ENCODE measurements around the gene TAOK3. TPM values are rescaled to one million over a fixed set of nuclear protein-coding genes. Genes with fewer than 3 reads are reported as not detected.
"Not testable (repeated sequence)": the region's sequence is repeated elsewhere in the genome, so short reads cannot be mapped to it uniquely, and the experiment has no call there.

Gene TAOK3
- total and polyA plus RNA-seq, 3 donors from 2014 or later = 20.5 to 64.8 (median 51.9) TPM

- H3K4me3 ChIP-seq = no peak overlapping the region
- no peaks in the 10 kb centered on the region for H3K9me3 ChIP-seq
- intact Hi-C loops (cut with DNase I; ENCODE audit: low total_unique reads) = no loop called here
- DNase-seq = no peak
- no peaks in the 10 kb centered on the region for H3K27me3 ChIP-seq
- H3K27ac ChIP-seq = no peak overlapping the region
- H3K4me1 ChIP-seq = no peaks in the 10 kb centered on the region
- WGBS, 2 donors = 66 to 67% methylated on average over 3 of the region's 3 CpGs
- no peaks in the 10 kb centered on the region for H3K36me3 ChIP-seq (ENCODE audit: low read depth, missing control alignments)
- no peak for TF ChIP-seq CTCF (IDR thresholded peaks at IDR 0.05)
- no peak for TF ChIP-seq POLR2A (IDR thresholded peaks at IDR 0.05)
These were observed 89.9 kb downstream of the TAOK3 start for GRCh38 chr12:118282767-118283166.

GRCh38 chr12:118278288-118278687, 94.4 kb downstream of the TAOK3 start:
- H3K9me3 ChIP-seq; H3K4me3 ChIP-seq; H3K4me1 ChIP-seq; H3K36me3 ChIP-seq (ENCODE audit: low read depth, missing control alignments); intact Hi-C loops (cut with DNase I; ENCODE audit: low total_unique reads); H3K27me3 ChIP-seq; DNase-seq; H3K27ac ChIP-seq: not testable (repeated sequence)
- 95 to 100% methylated on average over 1 of the region's 1 CpG for WGBS, 2 donors

DNA sequence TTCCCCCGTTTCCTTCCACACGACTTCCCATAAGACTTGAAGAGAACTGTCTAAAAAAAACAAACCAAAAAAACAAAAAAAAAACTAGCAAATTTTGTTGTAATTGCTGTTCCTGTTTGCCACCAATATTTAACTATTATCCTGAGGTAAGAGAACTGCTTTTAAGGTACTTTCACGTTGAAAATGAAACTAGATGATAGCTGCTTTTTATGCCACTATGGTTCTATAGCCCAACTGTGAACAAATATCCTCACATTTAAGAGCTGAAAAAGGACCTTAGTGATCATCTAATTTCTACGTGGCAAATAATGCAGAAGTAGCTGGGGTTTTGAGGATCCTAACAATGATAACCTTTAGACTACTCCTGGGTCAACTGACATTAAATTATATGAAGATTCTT, 98.6 kb downstream of the TAOK3 start:
- H3K4me1 ChIP-seq = no peaks in the 10 kb centered on the region
- WGBS, 2 donors = 76 to 77% methylated on average over 4 of the region's 4 CpGs
- no peaks in the 10 kb centered on the region for H3K36me3 ChIP-seq (ENCODE audit: low read depth, missing control alignments)
- intact Hi-C loops (cut with DNase I; ENCODE audit: low total_unique reads) = no loop called here
- no peaks in the 10 kb centered on the region for H3K9me3 ChIP-seq
- DNase-seq = no peak
- no peak overlapping the region for H3K4me3 ChIP-seq
- H3K27ac ChIP-seq = no peak overlapping the region
- H3K27me3 ChIP-seq = no peaks in the 10 kb centered on the region
- TF ChIP-seq CTCF (IDR thresholded peaks at IDR 0.05) = no peak

DNA sequence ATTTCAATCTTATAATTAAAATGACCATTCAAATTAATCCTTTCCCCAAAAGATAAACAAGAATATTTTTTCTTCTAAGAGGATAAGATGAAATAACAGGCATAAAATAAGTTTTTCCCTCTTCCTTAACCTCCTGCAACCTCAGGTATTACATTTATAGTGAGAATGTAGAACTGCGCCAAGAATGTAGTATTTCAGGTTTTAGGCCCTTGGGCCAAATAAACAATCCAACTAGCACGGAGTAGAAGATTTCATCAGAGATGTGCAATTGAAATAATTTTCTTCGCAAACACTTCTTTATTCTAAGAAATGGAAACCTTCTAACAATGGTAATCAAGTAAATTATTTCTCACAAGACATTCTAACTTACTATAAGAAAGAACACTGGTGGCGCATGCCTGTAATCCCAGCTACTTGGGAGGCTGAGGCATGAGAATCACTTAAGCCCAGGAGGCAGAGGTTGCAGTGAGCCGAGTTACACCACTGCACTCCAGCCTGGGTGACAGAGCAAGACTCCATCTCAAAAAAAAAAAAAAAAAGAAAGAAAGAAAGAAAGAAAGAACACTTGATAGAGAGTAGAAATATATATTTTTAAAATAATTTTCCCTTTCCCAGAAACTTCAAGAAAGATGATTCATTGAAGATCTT, 100.8 kb downstream of the TAOK3 start:
- intact Hi-C loops (cut with DNase I; ENCODE audit: low total_unique reads) = no loop called here
- Histone ChIP-seq H3K4me1 (no peaks in the 10 kb centered on the region), H3K27me3 (no peaks in the 10 kb centered on the region), H3K9me3 (no peaks in the 10 kb centered on the region), H3K4me3 (no peak overlapping the region), H3K27ac (no peak overlapping the region), H3K36me3 (ENCODE audit: low read depth, missing control alignments) (no peaks in the 10 kb centered on the region)
- TF ChIP-seq POLR2A (IDR thresholded peaks at IDR 0.05) (no peak), CTCF (IDR thresholded peaks at IDR 0.05) (no peak)
- no peak for DNase-seq
- 94 to 95% methylated on average over 5 of the region's 5 CpGs for WGBS, 2 donors

GRCh38 chr12:118271183-118271582, 101.5 kb downstream of the TAOK3 start:
- Histone ChIP-seq H3K9me3 (no peaks in the 10 kb centered on the region), H3K4me1 (no peaks in the 10 kb centered on the region), H3K4me3 (no peak overlapping the region), H3K36me3 (ENCODE audit: low read depth, missing control alignments) (no peaks in the 10 kb centered on the region), H3K27ac (no peak overlapping the region), H3K27me3 (no peaks in the 10 kb centered on the region)
- TF ChIP-seq POLR2A (IDR thresholded peaks at IDR 0.05) (no peak), CTCF (IDR thresholded peaks at IDR 0.05) (no peak)
- 90% methylated on average over 3 of the region's 3 CpGs for WGBS, 2 donors
- intact Hi-C loops (cut with DNase I; ENCODE audit: low total_unique reads) = no loop called here
- no peak for DNase-seq
